D721Med (cell line): Measurements from ENCODE around the gene C14orf132.

ENCODE experiments used
- DNase-seq: peaks from one replicate; pipeline ENCODE4 v3.0.0; 2011; ENCODE audit warnings: low spot score; ENCODE audit not compliant: insufficient read length
- FAIRE-seq: peaks from 2 replicates; lab custom pipeline; 2011; peaks lifted over from hg19 to GRCh38; lab: Jason Lieb, UNC
- CTCF ChIP-seq: IDR thresholded peaks from 2 replicates; pipeline ENCODE4 v1.5.1; 2012; ENCODE audit warnings: mild to moderate bottlenecking, control low read depth; ENCODE audit not compliant: insufficient read depth; ENCODE audit errors: missing control alignments

C14orf132 gene

GRCh38 chr14:96038920-96039632 lies at the start of gene C14orf132:
Gene C14orf132 (plus strand): TSS chr14:96039362. CDS start chr14:96039501, 139 bp downstream.
- FAIRE-seq (no peak), DNase-seq (peak; percentile 34)
- no peak for TF ChIP-seq CTCF

GRCh38 chr14:95993768-95994592 lies 45.2 kb upstream of the C14orf132 start:
- DNase-seq (peak; percentile 24), FAIRE-seq (no peak)
- peak; percentile 76 for TF ChIP-seq CTCF

DNA sequence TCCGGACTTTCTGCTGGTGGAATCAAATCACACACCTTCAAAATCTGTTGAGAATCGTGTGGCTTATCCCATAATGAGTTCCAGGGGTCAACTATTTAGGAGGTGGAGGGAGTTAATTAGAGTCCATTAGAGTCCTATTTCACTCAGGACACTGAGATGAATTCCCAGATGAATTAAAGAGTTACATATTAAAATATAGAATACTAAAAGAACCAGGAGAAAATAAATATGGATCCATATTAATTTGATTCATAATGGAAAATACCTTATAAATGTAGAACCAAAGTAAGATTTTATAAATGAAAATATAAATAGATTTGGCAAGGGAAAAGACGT lies 44.6 kb upstream of the C14orf132 start:
- TF ChIP-seq CTCF = no peak
- no peak for DNase-seq
- no peak for FAIRE-seq

- FAIRE-seq (peak; percentile 95), DNase-seq (no peak)
- peak; percentile 74 for TF ChIP-seq CTCF
Measured at GRCh38 chr14:95998656-95999055, 40.5 kb upstream of the C14orf132 start.

- TF ChIP-seq CTCF = no peak
- peak; percentile 17 for DNase-seq
- peak; percentile 82 for FAIRE-seq
Measured at GRCh38 chr14:96001866-96002497, 37.2 kb upstream of the C14orf132 start.

- no peak for FAIRE-seq
- TF ChIP-seq CTCF = peak; percentile 16
- no peak for DNase-seq
Measured at GRCh38 chr14:96002498-96002884, 36.7 kb upstream of the C14orf132 start.
